WTC11 (cell line): ENCODE results near the gene VCAN.

Experiments used
- CREB1 ChIP-seq: sonication (generic); formaldehyde crosslinking; IDR thresholded peaks from 2 replicates; pipeline ENCODE4 v1.8.0; 2023; ENCODE audit warnings: mild to moderate bottlenecking, missing genetic modification reagents
- CREM ChIP-seq: sonication (generic); formaldehyde crosslinking; IDR thresholded peaks from 2 replicates; pipeline ENCODE4 v1.8.1; 2022; ENCODE audit warnings: mild to moderate bottlenecking, missing genetic modification reagents, moderate library complexity
- E2F5 ChIP-seq: sonication (generic); formaldehyde crosslinking; IDR thresholded peaks from 2 replicates; pipeline ENCODE4 v1.8.1; 2022; ENCODE audit warnings: mild to moderate bottlenecking, moderate library complexity, missing genetic modification reagents
- NFYB ChIP-seq: sonication (generic); formaldehyde crosslinking; conservative IDR thresholded peaks from 2 replicates; pipeline ENCODE4 v1.8.0; 2022; ENCODE audit warnings: low read depth, missing genetic modification reagents
- SMAD4 ChIP-seq: sonication (generic); formaldehyde crosslinking; IDR thresholded peaks from 2 replicates; pipeline ENCODE4 v1.8.0; 2022; ENCODE audit warnings: mild to moderate bottlenecking, missing genetic modification reagents
- TP53 ChIP-seq: sonication (generic); formaldehyde crosslinking; IDR thresholded peaks from 2 replicates; pipeline ENCODE4 v1.8.1; 2023; ENCODE audit warnings: mild to moderate bottlenecking, missing genetic modification reagents
- ZNF121 ChIP-seq: sonication (generic); formaldehyde crosslinking; IDR thresholded peaks from 2 replicates; pipeline ENCODE4 v1.8.0; 2023; ENCODE audit warnings: missing genetic modification reagents
- TF ChIP-seq, protein P1 (sequence below): sonication (generic); formaldehyde crosslinking; IDR thresholded peaks from 2 replicates; pipeline ENCODE4 v1.8.1; 2022; ENCODE audit warnings: low read depth, mild to moderate bottlenecking, moderate library complexity, missing genetic modification reagents, borderline replicate concordance
- TF ChIP-seq, protein P2 (sequence below): fragments of 200-600 bp; IDR thresholded peaks from 2 replicates; pipeline ENCODE4 v1.8.0; 2022; ENCODE audit warnings: antibody characterized with exemption

DNA sequence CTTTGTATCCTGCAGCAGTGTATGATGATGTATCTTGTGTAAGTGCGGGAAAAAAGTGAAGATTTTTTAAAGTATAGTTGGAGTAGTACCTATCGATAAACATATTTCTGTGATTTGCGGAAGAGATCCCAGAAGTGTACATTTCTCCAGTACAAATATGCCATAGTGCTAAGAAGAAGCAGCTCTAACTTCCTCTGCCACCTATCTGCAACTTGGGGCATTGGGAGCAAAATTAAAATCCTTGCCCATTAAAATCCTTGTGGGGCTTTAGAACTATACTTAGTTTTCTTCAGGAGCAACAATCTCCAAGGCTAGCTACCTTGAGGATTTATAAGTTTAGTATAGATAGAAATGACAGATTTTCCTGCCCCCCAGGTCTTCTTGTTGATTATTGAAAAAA is 123.7 kb downstream of the VCAN start:
- TF ChIP-seq, protein P1, sequence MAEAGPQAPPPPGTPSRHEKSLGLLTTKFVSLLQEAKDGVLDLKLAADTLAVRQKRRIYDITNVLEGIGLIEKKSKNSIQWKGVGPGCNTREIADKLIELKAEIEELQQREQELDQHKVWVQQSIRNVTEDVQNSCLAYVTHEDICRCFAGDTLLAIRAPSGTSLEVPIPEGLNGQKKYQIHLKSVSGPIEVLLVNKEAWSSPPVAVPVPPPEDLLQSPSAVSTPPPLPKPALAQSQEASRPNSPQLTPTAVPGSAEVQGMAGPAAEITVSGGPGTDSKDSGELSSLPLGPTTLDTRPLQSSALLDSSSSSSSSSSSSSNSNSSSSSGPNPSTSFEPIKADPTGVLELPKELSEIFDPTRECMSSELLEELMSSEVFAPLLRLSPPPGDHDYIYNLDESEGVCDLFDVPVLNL (CRISPR knock-in tag), result no peak
- TF ChIP-seq SMAD4 (CRISPR knock-in tag), result no peak
- TF ChIP-seq, protein P2, sequence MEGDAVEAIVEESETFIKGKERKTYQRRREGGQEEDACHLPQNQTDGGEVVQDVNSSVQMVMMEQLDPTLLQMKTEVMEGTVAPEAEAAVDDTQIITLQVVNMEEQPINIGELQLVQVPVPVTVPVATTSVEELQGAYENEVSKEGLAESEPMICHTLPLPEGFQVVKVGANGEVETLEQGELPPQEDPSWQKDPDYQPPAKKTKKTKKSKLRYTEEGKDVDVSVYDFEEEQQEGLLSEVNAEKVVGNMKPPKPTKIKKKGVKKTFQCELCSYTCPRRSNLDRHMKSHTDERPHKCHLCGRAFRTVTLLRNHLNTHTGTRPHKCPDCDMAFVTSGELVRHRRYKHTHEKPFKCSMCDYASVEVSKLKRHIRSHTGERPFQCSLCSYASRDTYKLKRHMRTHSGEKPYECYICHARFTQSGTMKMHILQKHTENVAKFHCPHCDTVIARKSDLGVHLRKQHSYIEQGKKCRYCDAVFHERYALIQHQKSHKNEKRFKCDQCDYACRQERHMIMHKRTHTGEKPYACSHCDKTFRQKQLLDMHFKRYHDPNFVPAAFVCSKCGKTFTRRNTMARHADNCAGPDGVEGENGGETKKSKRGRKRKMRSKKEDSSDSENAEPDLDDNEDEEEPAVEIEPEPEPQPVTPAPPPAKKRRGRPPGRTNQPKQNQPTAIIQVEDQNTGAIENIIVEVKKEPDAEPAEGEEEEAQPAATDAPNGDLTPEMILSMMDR, result no peak
- TF ChIP-seq NFYB, result no peak
- no peak for TF ChIP-seq E2F5 (CRISPR knock-in tag)
- TF ChIP-seq CREM (CRISPR knock-in tag), result no peak
- TF ChIP-seq TP53 (CRISPR knock-in tag), result no peak
- TF ChIP-seq ZNF121, result no peak
- no peak for TF ChIP-seq CREB1 (CRISPR knock-in tag)
